Hematopoietic multipotent progenitor cell (in vitro differentiated cells): Measurements from ENCODE around the gene FEN1. TPM values are rescaled to one million over a fixed set of nuclear protein-coding genes. Genes with fewer than 3 reads are reported as not detected.

ENCODE experiments used
- DNase-seq, 3 donors: peaks; one replicate each; pipeline ENCODE4 v3.0.0-alpha.2; 2011 to 2015; ENCODE audit warnings: low read depth in 2 of 3, low spot score in 2 of 3
- total RNA-seq: library from RNA; depleted of rRNA; stranded (reverse); fragments of >200 nt; gene quantifications from one replicate; pipeline ENCODE4 v1.2.3, GENCODE V29; 2012

The FEN1 gene
- total RNA-seq, 1 donor, result 31.5 TPM

GRCh38 chr11:61756452-61757212 lies 36.1 kb upstream of the FEN1 start:
- peak in 2 of 3 donors; percentile 27 to 53 for DNase-seq

DNA sequence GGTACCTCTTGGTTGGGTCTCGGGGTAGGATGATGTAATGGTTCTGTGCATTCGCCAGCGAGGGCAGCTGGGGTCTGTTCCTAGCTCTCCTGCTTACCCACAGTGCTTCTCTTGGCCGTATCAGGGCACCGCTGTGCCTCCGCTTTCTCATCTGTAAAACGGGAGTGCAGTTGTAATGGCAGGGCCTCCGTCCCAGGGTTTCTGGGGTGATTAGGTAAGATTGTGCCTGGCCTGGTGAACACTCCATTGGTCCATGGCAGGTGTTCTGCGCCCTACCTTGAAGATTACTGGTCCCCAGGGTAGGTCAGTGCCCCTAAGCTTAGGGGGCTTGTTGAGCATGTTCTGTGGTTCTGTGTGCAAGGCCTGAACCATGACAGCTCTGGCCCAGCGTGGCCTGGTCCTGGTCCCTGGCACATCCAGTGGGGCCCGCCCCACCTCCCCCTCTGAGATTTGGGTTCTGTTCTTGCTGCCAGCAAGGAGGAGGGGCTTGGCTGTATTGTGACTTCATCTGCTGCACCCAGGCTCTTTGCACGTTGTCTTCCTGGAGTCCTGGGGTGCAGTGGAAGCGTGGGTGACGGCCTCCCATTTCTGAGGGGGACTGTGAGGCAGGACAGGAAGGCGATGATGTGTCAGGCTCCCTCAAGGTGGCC lies 35.4 kb upstream of the FEN1 start:
- no peak for DNase-seq

DNA sequence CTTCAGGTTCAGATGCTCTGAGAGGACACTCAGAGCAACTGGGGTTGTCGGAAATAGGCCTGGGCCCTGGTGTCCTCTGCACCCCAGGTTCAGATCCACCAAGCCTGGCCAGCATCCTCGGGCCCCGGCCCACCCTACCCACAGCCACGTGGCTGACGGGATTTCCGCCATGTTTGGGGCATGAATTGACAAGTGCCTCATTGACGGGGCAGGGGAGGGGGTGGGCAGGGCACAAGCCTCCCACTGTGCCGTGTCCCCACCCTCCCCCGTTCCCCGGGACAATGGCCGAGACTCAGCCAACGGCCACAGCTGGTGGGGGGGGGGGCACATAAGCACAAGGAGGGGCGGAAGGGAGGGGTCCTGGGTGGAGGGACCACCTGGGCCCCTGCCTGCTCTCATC lies 31.8 kb upstream of the FEN1 start:
- no peak for DNase-seq

- no peak for DNase-seq
Measured at GRCh38 chr11:61761440-61762222, 31.1 kb upstream of the FEN1 start.

- no peak for DNase-seq
Measured at GRCh38 chr11:61762223-61762615, 30.5 kb upstream of the FEN1 start.

DNA sequence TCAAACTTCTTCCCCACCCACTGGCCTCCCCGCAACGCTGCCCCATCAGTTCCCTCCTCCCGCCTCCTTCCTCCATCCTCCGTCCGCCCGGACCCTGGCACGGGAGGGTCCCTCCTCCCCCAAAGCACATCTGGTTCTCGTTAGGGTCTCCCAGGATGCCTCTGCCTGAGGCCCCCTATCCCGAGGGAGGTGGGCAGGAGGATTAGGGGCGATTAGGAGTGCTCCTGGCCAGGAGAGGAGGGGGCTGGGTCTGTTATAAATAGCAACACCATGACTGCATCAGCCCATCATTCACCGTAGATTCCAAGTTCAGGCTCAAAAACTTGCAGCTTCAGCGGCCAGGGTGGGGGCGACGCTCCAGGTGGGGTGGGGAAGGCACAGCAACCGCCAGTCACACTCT lies 29.9 kb upstream of the FEN1 start:
- DNase-seq, result no peak

DNA sequence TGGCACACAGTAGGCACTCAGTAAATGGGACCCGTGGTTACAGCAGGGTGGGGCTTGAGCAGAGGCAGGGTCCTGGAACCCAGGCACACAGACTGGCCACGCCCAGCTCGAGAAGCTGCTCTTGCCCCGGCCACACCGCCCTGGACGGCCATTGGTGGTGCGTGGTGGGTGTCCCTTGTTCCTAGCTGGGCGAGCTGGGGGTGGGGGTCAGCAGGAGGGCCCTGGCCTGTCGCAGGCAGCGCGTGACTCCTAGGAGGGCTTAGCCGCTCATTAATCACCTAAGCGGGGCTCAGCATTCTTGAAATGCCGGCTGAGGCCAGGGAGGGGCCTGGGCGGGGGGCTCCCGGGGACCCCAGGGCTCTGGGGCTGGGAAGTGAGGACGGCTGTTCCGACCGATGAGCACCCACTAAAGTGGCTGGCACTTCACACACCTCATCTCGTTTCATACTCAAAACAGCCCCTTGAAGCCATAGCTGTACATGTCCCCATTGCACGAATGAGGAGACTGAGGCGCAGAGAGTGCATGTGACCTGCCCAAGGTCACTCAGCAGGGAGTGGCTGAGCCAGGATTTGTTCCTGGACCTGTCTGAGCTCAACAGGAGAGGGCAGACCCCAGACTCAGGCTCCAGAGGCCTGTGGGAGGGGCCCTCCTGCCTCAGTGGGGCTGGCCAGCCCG lies 28.6 kb upstream of the FEN1 start:
- DNase-seq, result no peak

- no peak for DNase-seq
Measured at GRCh38 chr11:61764606-61765260, 28.0 kb upstream of the FEN1 start.

DNA sequence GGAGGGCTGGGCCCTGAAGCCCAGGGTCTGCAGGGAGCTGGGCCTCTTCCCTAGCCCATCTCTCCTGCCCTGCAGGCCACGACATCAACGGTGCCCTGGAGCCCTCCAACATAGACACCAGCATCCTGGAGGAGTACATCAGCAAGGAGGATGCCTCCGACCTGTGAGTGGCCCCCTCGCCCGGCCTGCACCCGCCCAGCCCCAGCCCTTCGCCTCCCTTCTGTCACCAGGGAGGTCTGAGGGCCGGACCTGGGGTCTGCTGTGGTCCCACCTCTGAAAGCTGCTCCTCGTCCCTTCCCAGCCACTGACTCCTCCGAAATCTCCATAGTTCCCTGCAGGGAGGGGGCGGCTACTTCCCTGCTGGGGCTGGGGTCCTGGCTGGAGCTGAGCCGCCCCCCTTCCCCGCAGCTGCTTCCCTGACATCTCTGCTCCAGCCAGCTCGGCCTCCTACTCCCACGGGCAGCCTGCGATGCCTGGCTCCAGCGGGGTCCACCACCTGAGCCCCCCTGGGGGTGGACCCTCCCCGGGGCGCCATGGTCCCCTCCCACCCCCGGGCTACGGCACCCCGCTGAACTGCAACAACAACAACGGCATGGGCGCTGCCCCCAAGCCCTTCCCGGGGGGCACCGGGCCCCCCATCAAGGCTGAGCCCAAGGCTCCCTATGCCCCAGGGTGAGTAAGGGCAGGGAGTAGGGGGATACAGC lies 27.0 kb upstream of the FEN1 start:
- no peak for DNase-seq

DNA sequence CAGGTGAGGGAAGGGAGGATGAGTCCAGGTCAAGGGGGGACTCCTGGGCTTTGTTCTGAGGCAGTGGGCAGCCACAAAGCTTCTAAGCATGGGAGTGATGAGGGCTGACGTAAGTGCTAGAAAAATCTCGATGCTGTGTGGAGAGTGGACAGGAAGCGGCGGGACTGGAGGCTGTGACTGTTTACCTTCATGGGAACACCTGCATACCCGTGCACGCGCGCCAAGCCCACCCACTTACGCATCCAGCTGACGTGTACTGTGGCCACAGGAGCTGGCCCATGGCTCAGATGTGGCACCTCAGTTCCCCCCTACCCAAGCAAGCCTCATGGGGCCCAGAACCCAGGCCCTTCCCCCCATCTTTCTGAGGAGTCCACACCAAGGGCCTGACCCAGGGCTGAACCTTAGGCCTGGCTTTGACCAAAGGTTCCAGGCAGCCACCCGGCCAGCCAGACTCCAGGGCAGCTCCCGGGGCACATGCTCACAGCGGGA lies 26.3 kb upstream of the FEN1 start:
- no peak for DNase-seq

DNA sequence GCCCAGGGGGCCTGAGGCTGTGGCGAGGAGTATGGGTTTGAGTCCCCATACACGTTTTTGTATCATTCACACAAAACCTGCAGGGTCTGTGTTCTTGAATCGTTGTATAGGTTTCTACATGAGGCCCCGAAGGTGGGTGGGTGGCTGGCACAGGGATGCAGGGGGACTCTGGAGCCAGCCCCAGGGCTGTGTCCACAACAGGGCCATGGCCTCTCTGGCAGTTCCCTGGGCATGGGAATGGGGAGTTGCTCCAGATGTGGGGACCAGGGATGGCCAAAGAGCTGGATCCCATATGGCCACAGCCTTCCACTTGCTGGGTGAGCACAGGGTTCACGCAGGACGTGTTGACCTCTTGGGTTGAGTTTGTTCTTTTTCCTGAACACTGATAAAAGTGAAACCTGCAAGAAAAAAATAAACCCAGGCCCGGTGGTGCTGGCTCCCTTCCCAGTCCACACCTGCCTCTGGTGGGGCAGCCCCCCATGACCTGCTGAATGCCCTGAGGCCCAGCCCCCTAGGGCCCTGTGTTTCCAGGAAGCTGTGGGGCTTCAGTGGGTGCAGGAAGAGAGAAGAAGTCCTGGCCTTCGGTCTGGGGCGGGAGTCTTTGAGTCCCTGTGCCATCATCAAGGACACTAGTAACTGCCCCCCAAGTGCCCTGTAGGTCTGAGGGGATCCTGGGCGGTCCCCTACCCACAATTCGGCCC lies 24.2 kb upstream of the FEN1 start:
- DNase-seq, result no peak

GRCh38 chr11:61769169-61769920 lies 23.4 kb upstream of the FEN1 start:
- DNase-seq, result no peak

GRCh38 chr11:61769946-61770683 lies 22.6 kb upstream of the FEN1 start:
- DNase-seq, result no peak

GRCh38 chr11:61771195-61771894 lies 21.4 kb upstream of the FEN1 start:
- DNase-seq, result no peak

GRCh38 chr11:61771985-61772455 lies 20.7 kb upstream of the FEN1 start:
- no peak for DNase-seq

DNA sequence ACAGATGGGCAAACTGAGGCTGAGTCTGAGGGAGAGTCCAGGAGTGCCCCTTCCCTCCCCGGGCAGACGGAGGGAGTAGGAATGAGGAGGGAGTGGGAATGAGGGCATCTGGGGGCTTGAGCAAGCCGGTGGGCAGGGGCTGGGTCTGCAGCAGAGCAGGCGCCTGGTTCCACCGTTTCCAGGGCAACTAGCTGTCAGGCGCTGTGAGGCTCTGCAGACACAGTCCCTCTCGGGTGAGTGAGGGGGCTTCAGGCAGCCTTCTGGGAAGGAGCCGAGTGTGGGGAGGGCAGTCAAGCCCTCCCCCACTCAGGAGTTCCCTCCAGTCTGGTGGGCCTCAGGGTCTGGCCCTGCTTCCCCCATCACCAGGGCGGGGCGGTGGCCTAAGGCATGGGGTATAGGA lies 19.4 kb upstream of the FEN1 start:
- no peak for DNase-seq

GRCh38 chr11:61773809-61774208 lies 18.9 kb upstream of the FEN1 start:
- DNase-seq, result no peak
